DND-41 (cell line): ENCODE results near the gene LSM3.

Experiments
- ATAC-seq: fragments of 200-7000 bp; cut with Tn5 transposase; 3 replicates; pipeline ENCODE4 v1.9.1; 2021; ENCODE audit warnings: low read depth; ENCODE audit not compliant: insufficient read depth
- DNase-seq: peaks from one replicate; pipeline ENCODE4 v3.0.0-alpha.2; 2020
- H2AFZ ChIP-seq: 2 replicates; pipeline ENCODE4 v1.6.0; 2012; ENCODE audit warnings: low read depth, low read length
- H3K27ac ChIP-seq: 2 replicates; pipeline ENCODE4 v1.5.1; 2012; ENCODE audit warnings: low read length, inconsistent platforms
- H3K27me3 ChIP-seq: fragments of 200-600 bp; sonication (generic); 2 replicates; pipeline ENCODE4 v1.6.0; 2012; ENCODE audit warnings: low read length, mild to moderate bottlenecking, inconsistent platforms; ENCODE audit not compliant: insufficient read depth, poor library complexity
- H3K36me3 ChIP-seq: 2 replicates; pipeline ENCODE4 v1.5.1; 2012; ENCODE audit warnings: low read length, inconsistent platforms; ENCODE audit not compliant: insufficient read depth
- H3K4me1 ChIP-seq: 2 replicates; pipeline ENCODE4 v1.5.1; 2012; ENCODE audit warnings: mild to moderate bottlenecking, low read length; ENCODE audit not compliant: insufficient read depth
- H3K4me2 ChIP-seq: 2 replicates; pipeline ENCODE4 v1.6.0; 2012; ENCODE audit warnings: mild to moderate bottlenecking, moderate library complexity, low read length, inconsistent platforms; ENCODE audit not compliant: insufficient read depth
- H3K4me3 ChIP-seq, 2 experiments: fragments of 200-600 bp in 1 of 2; shearing (Covaris generic) in 1 of 2; 2 replicates each; pipeline ENCODE4 v1.5.1; 2012 to 2016; ENCODE audit warnings: inconsistent platforms in 2 of 2, low read length in 2 of 2, mild to moderate bottlenecking in 2 of 2, low read depth in 1 of 2, moderate library complexity in 1 of 2
- H3K79me2 ChIP-seq: 2 replicates; pipeline ENCODE4 v1.6.0; 2012; ENCODE audit warnings: low read length, inconsistent platforms; ENCODE audit not compliant: insufficient read depth
- H3K9ac ChIP-seq: 2 replicates; pipeline ENCODE4 v1.6.0; 2012; ENCODE audit warnings: low read depth, mild to moderate bottlenecking, inconsistent platforms, low read length, moderate library complexity
- H3K9me3 ChIP-seq: 2 replicates; pipeline ENCODE4 v1.5.1; 2012; ENCODE audit warnings: low read length, moderate library complexity, mild to moderate bottlenecking, inconsistent platforms; ENCODE audit not compliant: insufficient read depth, severe bottlenecking
- H4K20me1 ChIP-seq: 2 replicates; pipeline ENCODE4 v1.6.0; 2012; ENCODE audit warnings: low read length; ENCODE audit not compliant: insufficient read depth
- CTCF ChIP-seq: IDR thresholded peaks from 2 replicates; pipeline ENCODE4 v1.5.1; 2012; ENCODE audit warnings: borderline replicate concordance, low read length, moderate library complexity, mild to moderate bottlenecking; ENCODE audit not compliant: poor library complexity, severe bottlenecking; ENCODE audit errors: extremely low read depth
- EZH2 ChIP-seq: IDR thresholded peaks from 3 replicates; pipeline ENCODE4 v1.6.1; 2012; ENCODE audit warnings: borderline replicate concordance, low read depth, mild to moderate bottlenecking, moderate library complexity, low read length, inconsistent platforms; ENCODE audit not compliant: severe bottlenecking

Gene LSM3

GRCh38 chr3:14204515-14205284, 26.1 kb downstream of the LSM3 start:
- H3K4me1 ChIP-seq: no peaks in the 10 kb centered on the region
- no peak overlapping the region for H3K9ac ChIP-seq
- TF ChIP-seq CTCF (no peak), EZH2 (no peak)
- ATAC-seq (no peak), DNase-seq (no peak)
- H3K36me3 ChIP-seq: peaks cover 6% of the 10 kb centered on the region
- H3K4me2 ChIP-seq: no peak overlapping the region
- 0 out of 2 replicates have a peak, but pooled peaks cover 4% of the 10 kb centered on the region for H4K20me1 ChIP-seq
- no peak overlapping the region for H3K27ac ChIP-seq
- H3K27me3 ChIP-seq: no peaks in the 10 kb centered on the region
- no peak overlapping the region for H2AFZ ChIP-seq
- H3K4me3 ChIP-seq: no peak overlapping the region
- no peaks in the 10 kb centered on the region for H3K9me3 ChIP-seq
- no peaks in the 10 kb centered on the region for H3K79me2 ChIP-seq

GRCh38 chr3:14206548-14207177, 28.0 kb downstream of the LSM3 start:
- ATAC-seq: no peak
- Histone ChIP-seq H2AFZ (no peak overlapping the region), H3K4me1 (no peaks in the 10 kb centered on the region), H3K9me3 (no peaks in the 10 kb centered on the region), H3K36me3 (no peaks in the 10 kb centered on the region), H3K9ac (no peak overlapping the region), H3K4me2 (no peak overlapping the region), H3K4me3 (no peak overlapping the region), H4K20me1 (no peaks in the 10 kb centered on the region), H3K79me2 (no peaks in the 10 kb centered on the region), H3K27ac (no peak overlapping the region), H3K27me3 (no peaks in the 10 kb centered on the region)
- TF ChIP-seq CTCF: peak; percentile 18
- TF ChIP-seq EZH2: no peak
- DNase-seq: no peak

GRCh38 chr3:14208168-14208567, 29.6 kb downstream of the LSM3 start:
- H3K9ac ChIP-seq: no peak overlapping the region
- no peaks in the 10 kb centered on the region for H3K79me2 ChIP-seq
- H3K36me3 ChIP-seq: no peaks in the 10 kb centered on the region
- no peaks in the 10 kb centered on the region for H3K9me3 ChIP-seq
- DNase-seq (no peak), ATAC-seq (no peak)
- no peaks in the 10 kb centered on the region for H3K4me1 ChIP-seq
- TF ChIP-seq EZH2 (no peak), CTCF (no peak)
- no peak overlapping the region for H3K4me2 ChIP-seq
- no peak overlapping the region for H3K4me3 ChIP-seq
- H4K20me1 ChIP-seq: no peaks in the 10 kb centered on the region
- H2AFZ ChIP-seq: no peak overlapping the region
- no peak overlapping the region for H3K27ac ChIP-seq
- no peaks in the 10 kb centered on the region for H3K27me3 ChIP-seq
